K562 (cell line): ENCODE measurements around the gene LHPP.
A peak's percentile ranks its signal among the peaks of the same experiment; 100 is the strongest.

Experiments
- CHD2 ChIP-seq: IDR thresholded peaks from 2 replicates; pipeline ENCODE4 v1.6.1; 2011; ENCODE audit warnings: low read depth, low read length
- CTCF ChIP-seq, 3 experiments: IDR thresholded peaks in 2 of 3; conservative IDR thresholded peaks in 1 of 3; 2 replicates each; pipeline ENCODE4 v1.5.1; 2011 to 2012; ENCODE audit warnings: low read length in 3 of 3, mild to moderate bottlenecking in 3 of 3, control low read depth in 2 of 3, improper control_type of control experiment in 1 of 3, inconsistent platforms in 1 of 3, low read depth in 1 of 3, mixed read lengths in 1 of 3, moderate library complexity in 1 of 3; ENCODE audit not compliant: insufficient read depth in 2 of 3
- CUX1 ChIP-seq: fragments of 200-800 bp; sonication (Bioruptor generic); IDR thresholded peaks from 2 replicates; pipeline ENCODE4 v1.6.1; 2016; ENCODE audit warnings: missing genetic modification characterization, missing compliant biosample characterization
- ESRRA ChIP-seq: fragments of 450-650 bp; IDR thresholded peaks from 2 replicates; pipeline ENCODE4 v1.6.1; 2014; ENCODE audit warnings: low read depth, mild to moderate bottlenecking, moderate library complexity, borderline replicate concordance
- ESRRB ChIP-seq: fragments of 250-450 bp; sonication (Bioruptor Pico); IDR thresholded peaks from 2 replicates; pipeline ENCODE4 v1.5.0; 2020; ENCODE audit warnings: mild to moderate bottlenecking, moderate library complexity, borderline replicate concordance
- GTF2B ChIP-seq: IDR thresholded peaks from 2 replicates; pipeline ENCODE4 v1.6.1; 2011; ENCODE audit not compliant: insufficient read length; ENCODE audit errors: extremely low read depth
- MAFK ChIP-seq: IDR thresholded peaks from 2 replicates; pipeline ENCODE4 v1.6.1; 2011; ENCODE audit warnings: low read length, improper control_type of control experiment
- MBD2 ChIP-seq: sonication (generic); IDR thresholded peaks from 2 replicates; pipeline ENCODE4 v1.6.1; 2016; ENCODE audit warnings: low read depth, borderline replicate concordance
- NFE2L1 ChIP-seq: fragments of 450-650 bp; IDR thresholded peaks from 2 replicates; pipeline ENCODE4 v1.6.1; 2016; ENCODE audit warnings: missing genetic modification characterization, low read depth, mild to moderate bottlenecking, missing compliant biosample characterization, moderate library complexity, borderline replicate concordance
- PHF21A ChIP-seq: fragments of 450-650 bp; IDR thresholded peaks from 2 replicates; pipeline ENCODE4 v1.6.1; 2017; ENCODE audit warnings: low read depth, borderline replicate concordance
- PRMT5 ChIP-seq: sonication (generic); formaldehyde crosslinking; IDR thresholded peaks from 2 replicates; pipeline ENCODE4 v1.5.0; 2020; ENCODE audit warnings: missing genetic modification reagents
- USF1 ChIP-seq: sonication (generic); formaldehyde crosslinking; IDR thresholded peaks from 2 replicates; pipeline ENCODE4 v1.9.0; 2022; ENCODE audit warnings: mild to moderate bottlenecking, missing genetic modification reagents
- ZSCAN29 ChIP-seq: fragments of 450-650 bp; IDR thresholded peaks from 2 replicates; pipeline ENCODE4 v1.6.1; 2017

GRCh38 chr10:124647421-124648130, 186.0 kb downstream of the LHPP start:
- no peak for TF ChIP-seq ESRRB (CRISPR knock-in tag)
- no peak for TF ChIP-seq GTF2B
- TF ChIP-seq ZSCAN29: no peak
- no peak for TF ChIP-seq CHD2
- TF ChIP-seq MBD2: no peak
- no peak for TF ChIP-seq PHF21A
- no peak for TF ChIP-seq USF1 (CRISPR knock-in tag)
- peak; percentile 40 to 45 (median 41); a peak in 4 of 6 replicates for TF ChIP-seq CTCF (IDR thresholded peaks at IDR 0.05 in 2 of 3, conservative IDR thresholded peaks at IDR 0.05 in 1 of 3; ENCODE audit: insufficient read depth in 2 of 3, low read depth in 1 of 3, low read length in 3 of 3)
- TF ChIP-seq CUX1: no peak
- TF ChIP-seq PRMT5 (CRISPR knock-in tag): no peak
- no peak for TF ChIP-seq MAFK
- TF ChIP-seq NFE2L1: no peak
- no peak for TF ChIP-seq ESRRA
